HepG2 (cell line): ENCODE data around the gene C10orf90. TPM values are rescaled to one million over a fixed set of nuclear protein-coding genes. Genes with fewer than 3 reads are reported as not detected.

Experiments used
- ATAC-seq: fragments of 200-7000 bp; cut with Tn5 transposase; 3 replicates; pipeline ENCODE4 v1.9.1; 2020; ENCODE audit warnings: mild to moderate bottlenecking, moderate library complexity
- BruUV-seq: library from RNA; stranded (reverse); fragments of 400-500 nt; replicated peaks from 2 replicates; lab custom pipeline; 2021; lab: Mats Ljungman, UMichigan
- CTCF ChIA-PET: fragments of 300-600 bp; formaldehyde crosslinking; extraction: SDS; loops from one replicate; lab custom pipeline; 2021; ENCODE audit warnings: low total read pairs, inconsistent platforms, low intra/inter-chr PET ratio; lab: Yijun Ruan, JAX
- POLR2A ChIA-PET: fragments of 350-600 bp; sonication (Branson Sonifier 250); formaldehyde crosslinking; loops from one replicate; lab custom pipeline; 2020; ENCODE audit warnings: antibody characterized with exemption, inconsistent platforms; lab: Yijun Ruan, JAX
- DNase-seq: peaks from one replicate; pipeline ENCODE4 v3.0.0-alpha.2; 2015; ENCODE audit warnings: low spot score
- FAIRE-seq: peaks from 3 replicates; lab custom pipeline; 2011; peaks lifted over from hg19 to GRCh38; lab: Jason Lieb, UNC
- H2AFZ ChIP-seq: one replicate; pipeline ENCODE4 v1.6.1; 2011; ENCODE audit warnings: low read length, inconsistent platforms
- H3K27ac ChIP-seq: fragments of 300-600 bp; 3 replicates; pipeline ENCODE4 v1.8.0; 2011; ENCODE audit warnings: mixed run types, mild to moderate bottlenecking, mixed read lengths, low read length, inconsistent platforms; ENCODE audit not compliant: insufficient read depth; ENCODE audit errors: extremely low read length
- H3K27me3 ChIP-seq, 2 experiments: fragments of 200-600 bp in 1 of 2; 2 replicates in 1 of 2; 3 replicates in 1 of 2; pipeline versions ENCODE4 v1.6.0 to v1.8.0; 2011; ENCODE audit warnings: low read length in 2 of 2, mild to moderate bottlenecking in 2 of 2, moderate library complexity in 2 of 2, inconsistent platforms in 1 of 2; ENCODE audit not compliant: insufficient read depth in 2 of 2, control insufficient read depth in 1 of 2
- H3K36me3 ChIP-seq, 2 experiments: fragments of 200-600 bp in 1 of 2; replicated peaks in 1 of 2; 2 replicates in 1 of 2; 3 replicates in 1 of 2; pipeline versions ENCODE4 v1.5.1 to v1.8.0; 2011; ENCODE audit warnings: low read length in 2 of 2, inconsistent platforms in 1 of 2; ENCODE audit not compliant: insufficient read depth in 2 of 2, control insufficient read depth in 1 of 2
- H3K4me1 ChIP-seq: 2 replicates; pipeline ENCODE4 v1.5.1; 2012; ENCODE audit warnings: low read length, inconsistent platforms; ENCODE audit not compliant: insufficient read depth
- H3K4me2 ChIP-seq: 2 replicates; pipeline ENCODE4 v1.6.0; 2011; ENCODE audit warnings: low read depth, low read length, inconsistent platforms
- H3K4me3 ChIP-seq, 3 experiments: fragments of 200-600 bp in 1 of 3; sonication (generic), shearing (Covaris generic) in 1 of 3; replicated peaks in 1 of 3; 2 replicates each; pipeline ENCODE4 v1.5.1; 2011 to 2016; ENCODE audit warnings: low read length in 3 of 3, inconsistent platforms in 2 of 3, low read depth in 2 of 3, mild to moderate bottlenecking in 2 of 3, control low read depth in 1 of 3, mixed read lengths in 1 of 3; ENCODE audit not compliant: insufficient read depth in 1 of 3
- H3K79me2 ChIP-seq: one replicate; pipeline ENCODE4 v1.6.1; 2011; ENCODE audit warnings: low read length, inconsistent platforms; ENCODE audit not compliant: insufficient read depth
- H3K9ac ChIP-seq: 2 replicates; pipeline ENCODE4 v1.6.0; 2011; ENCODE audit warnings: mild to moderate bottlenecking, low read depth, low read length, inconsistent platforms; ENCODE audit not compliant: insufficient read depth
- H3K9me3 ChIP-seq: 2 replicates; pipeline ENCODE4 v1.5.1; 2012; ENCODE audit warnings: mild to moderate bottlenecking, low read length
- H4K20me1 ChIP-seq: 2 replicates; pipeline ENCODE4 v1.6.0; 2011; ENCODE audit warnings: inconsistent platforms, mild to moderate bottlenecking, low read length, moderate library complexity; ENCODE audit not compliant: insufficient read depth
- AHDC1 ChIP-seq: sonication (generic); formaldehyde crosslinking; IDR thresholded peaks from 2 replicates; pipeline ENCODE4 v1.5.1; 2020; ENCODE audit warnings: mild to moderate bottlenecking, missing genetic modification reagents, borderline replicate concordance
- SMC3 ChIP-seq: IDR thresholded peaks from 2 replicates; pipeline ENCODE4 v1.6.1; 2011; ENCODE audit warnings: low read length, improper control_type of control experiment
- STAT5B ChIP-seq: sonication (generic); formaldehyde crosslinking; IDR thresholded peaks from 2 replicates; pipeline ENCODE4 v1.4.0; 2020; ENCODE audit warnings: missing genetic modification reagents
- TCF7 ChIP-seq: sonication (generic); IDR thresholded peaks from 2 replicates; pipeline ENCODE4 v1.6.1; 2016; ENCODE audit warnings: antibody characterized with exemption, low read depth
- XRCC5 ChIP-seq: fragments of 200-400 bp; formaldehyde crosslinking; optimal IDR thresholded peaks from 2 replicates; pipeline ENCODE3; 2017; ENCODE audit warnings: mild to moderate bottlenecking, low read length
- ZNF431 ChIP-seq: sonication (generic); formaldehyde crosslinking; IDR thresholded peaks from 2 replicates; pipeline ENCODE4 v1.9.0; 2022; ENCODE audit warnings: missing genetic modification reagents, low read depth, mild to moderate bottlenecking, borderline replicate concordance
- ZNF687 ChIP-seq: sonication (generic); formaldehyde crosslinking; IDR thresholded peaks from 2 replicates; pipeline ENCODE4 v1.5.1; 2020; ENCODE audit warnings: mild to moderate bottlenecking, missing genetic modification reagents, moderate library complexity
- ZNF710 ChIP-seq: sonication (generic); formaldehyde crosslinking; IDR thresholded peaks from 2 replicates; pipeline ENCODE4 v1.5.0; 2020; ENCODE audit warnings: mild to moderate bottlenecking, missing genetic modification reagents, borderline replicate concordance
- ZNF749 ChIP-seq: sonication (generic); formaldehyde crosslinking; IDR thresholded peaks from 2 replicates; pipeline ENCODE4 v1.8.0; 2022; ENCODE audit warnings: mild to moderate bottlenecking, missing genetic modification reagents, moderate library complexity, borderline replicate concordance
- ZNF777 ChIP-seq: sonication (generic); formaldehyde crosslinking; IDR thresholded peaks from 2 replicates; pipeline ENCODE4 v1.4.0; 2020; ENCODE audit warnings: missing genetic modification reagents
- WGBS: methylation state at CpG from one replicate; pipeline ENCODE4 v1.1.6; 2017; ENCODE audit warnings: low lambda C conversion rate; 5-methylcytosine and 5-hydroxymethylcytosine counted together
- in situ Hi-C: cut with HindIII; loops from 2 replicates; pipeline ENCODE4 v1.10.0; 2017; ENCODE audit warnings: low pct_unique_long_range_greater_than_20kb; ENCODE audit not compliant: extremely low pct_ligation_motif_present
- intact Hi-C: fragments of 100-400 bp; cut with micrococcal nuclease; formaldehyde crosslinking; loops from one replicate; pipeline ENCODE4 v1.10.0; 2022; ENCODE audit not compliant: unreplicated experiment
- polyA plus RNA-seq, 8 experiments: library from polyadenylated mRNA; depleted of rRNA in 3 of 8; stranded (reverse) in 7 of 8; unstranded in 1 of 8; fragments of >200 nt; fragmentation: Illumina TruSeq in 4 of 8; extraction: Trizol in 4 of 8; gene quantifications; 2 replicates each; pipeline versions ENCODE4 v1.2.1 to v1.2.3, GENCODE V29; 2011 to 2016; ENCODE audit warnings: low read depth in 4 of 8, missing spikeins in 1 of 8, mixed read lengths in 1 of 8; ENCODE audit not compliant: insufficient read depth in 1 of 8
- total RNA-seq, 5 experiments: library from RNA; depleted of rRNA; stranded (reverse); fragments of >200 nt; fragmentation: Illumina TruSeq; extraction: Trizol; gene quantifications; 2 replicates each; pipeline ENCODE4 v1.2.3, GENCODE V29; 2016; ENCODE audit warnings: low read depth in 1 of 5

The C10orf90 gene
- total and polyA plus RNA-seq, 2 of the 13 experiments (the other 11 are each of a cell fraction or from before 2014, with no cell fraction given), result not detected

DNA sequence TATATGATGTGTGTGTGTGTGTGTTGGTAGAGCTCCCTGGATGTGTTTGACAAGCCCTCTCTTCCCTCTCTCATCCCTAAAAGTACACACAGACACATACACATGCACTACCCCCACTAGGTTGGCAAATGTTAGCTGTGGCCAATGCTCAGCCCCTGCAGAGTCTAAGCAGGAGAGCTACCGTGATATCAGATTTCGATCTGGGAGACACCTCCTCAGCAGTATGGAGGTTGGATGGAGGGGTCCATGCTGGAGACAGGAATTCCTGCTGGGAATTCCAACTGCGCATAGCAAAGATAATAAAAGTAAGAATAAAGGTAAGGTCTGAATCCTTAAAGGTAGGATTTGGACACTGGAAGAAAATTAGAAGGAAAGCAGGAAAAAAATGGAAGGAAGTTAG, 85.7 kb downstream of the C10orf90 start:
- no peak for DNase-seq
- POLR2A ChIA-PET, result no interaction called here
- ATAC-seq, result no peak
- TF ChIP-seq XRCC5, result no peak
- TF ChIP-seq ZNF687 (CRISPR knock-in tag), result no peak
- TF ChIP-seq SMC3, result no peak
- TF ChIP-seq ZNF431 (CRISPR knock-in tag), result no peak
- no peak for TF ChIP-seq ZNF710
- no peak for TF ChIP-seq AHDC1
- no peak for TF ChIP-seq STAT5B
- TF ChIP-seq ZNF749, result no peak
- no peak for TF ChIP-seq ZNF777 (CRISPR knock-in tag)
- TF ChIP-seq TCF7, result no peak

More for the DNA sequence above, 85.7 kb downstream of the C10orf90 start:
- in situ Hi-C loops (no loop called here), intact Hi-C loops (no loop called here)
- CTCF ChIA-PET, result no interaction called here
- BruUV-seq, result no TSS peak
- Histone ChIP-seq H3K79me2 (no peaks in the 10 kb centered on the region), H3K27ac (no peak overlapping the region), H4K20me1 (no peaks in the 10 kb centered on the region), H3K4me1 (no peaks in the 10 kb centered on the region), H3K36me3 (no peaks in the 10 kb centered on the region), H3K27me3 (peaks cover 0 to 9% of the 10 kb centered on the region in 2 experiments; a peak in 1 of 5 replicates), H2AFZ (no peak overlapping the region), H3K4me3 (no peak overlapping the region), H3K9ac (no peak overlapping the region), H3K4me2 (no peak overlapping the region), H3K9me3 (no peaks in the 10 kb centered on the region)
- no peak for FAIRE-seq
- WGBS, result 7% methylated on average over 3 of the region's 3 CpGs
